Smooth muscle cell (in vitro differentiated cells): ENCODE measurements around the gene ANKS3. TPM values are rescaled to one million over a fixed set of nuclear protein-coding genes. Genes with fewer than 3 reads are reported as not detected.

Source experiments
- DNase-seq: peaks from one replicate; lab custom pipeline; 2025; ENCODE audit not compliant: unreplicated experiment; lab: John Stamatoyannopoulos, UW
- H2AFZ ChIP-seq: fragments of 200-600 bp; sonication (generic); 2 replicates; pipeline ENCODE4 v1.6.0; 2016; ENCODE audit warnings: antibody characterized with exemption, low read depth, mild to moderate bottlenecking
- H3F3A ChIP-seq: fragments of 200-600 bp; sonication (generic); 2 replicates; pipeline ENCODE4 v1.6.0; 2017; ENCODE audit warnings: antibody characterized with exemption, low read depth
- H3K27ac ChIP-seq: fragments of 200-600 bp; sonication (generic); 2 replicates; pipeline ENCODE4 v1.5.1; 2016; ENCODE audit warnings: low read depth, mild to moderate bottlenecking
- H3K27me3 ChIP-seq: fragments of 200-600 bp; sonication (generic); 2 replicates; pipeline ENCODE4 v1.6.1; 2016; ENCODE audit warnings: low read depth, mild to moderate bottlenecking
- H3K36me3 ChIP-seq: fragments of 200-600 bp; sonication (generic); 2 replicates; pipeline ENCODE4 v1.5.1; 2016; ENCODE audit warnings: low read depth
- H3K4me1 ChIP-seq: fragments of 200-600 bp; sonication (generic); 2 replicates; pipeline ENCODE4 v1.5.1; 2016; ENCODE audit warnings: low read depth
- H3K4me2 ChIP-seq: fragments of 200-600 bp; sonication (generic); 2 replicates; pipeline ENCODE4 v1.6.0; 2016; ENCODE audit warnings: mild to moderate bottlenecking
- H3K4me3 ChIP-seq: fragments of 200-600 bp; sonication (generic); 2 replicates; pipeline ENCODE4 v1.5.1; 2016; ENCODE audit warnings: mild to moderate bottlenecking
- H3K79me2 ChIP-seq: fragments of 200-600 bp; sonication (generic); 2 replicates; pipeline ENCODE4 v1.6.0; 2016; ENCODE audit warnings: low read depth, mild to moderate bottlenecking
- H3K9ac ChIP-seq: fragments of 200-600 bp; sonication (generic); 2 replicates; pipeline ENCODE4 v1.6.0; 2016; ENCODE audit warnings: low read depth
- H3K9me3 ChIP-seq: fragments of 200-600 bp; sonication (generic); replicated peaks from 2 replicates; pipeline ENCODE4 v1.5.1; 2016; ENCODE audit warnings: low read depth
- H4K20me1 ChIP-seq: fragments of 200-600 bp; sonication (generic); 2 replicates; pipeline ENCODE4 v1.6.0; 2016; ENCODE audit warnings: low read depth
- CTCF ChIP-seq: fragments of 200-600 bp; sonication (generic); IDR thresholded peaks from 2 replicates; pipeline ENCODE4 v1.5.1; 2017; ENCODE audit warnings: borderline replicate concordance, mild to moderate bottlenecking, antibody characterized with exemption; ENCODE audit not compliant: insufficient read depth, poor library complexity, severe bottlenecking
- WGBS: methylation state at CpG from one replicate; pipeline ENCODE4 v1.1.7; 2016; ENCODE audit warnings: low lambda C conversion rate; 5-methylcytosine and 5-hydroxymethylcytosine counted together
- polyA plus RNA-seq: library from polyadenylated mRNA; unstranded; fragments of >200 nt; fragmentation: Nextera tagmentation; extraction: Ambion mirVana; gene quantifications from 2 replicates; pipeline ENCODE4 v1.2.1, GENCODE V29; 2016
- total RNA-seq: library from RNA; depleted of rRNA; stranded (reverse); fragments of >200 nt; gene quantifications from 2 replicates; pipeline ENCODE4 v1.2.3, GENCODE V29; 2014

ANKS3 gene
- total and polyA plus RNA-seq, 2 experiments from 2014 or later: 15.3 to 15.6 TPM

GRCh38 chr16:4767872-4768548 lies 33.9 kb upstream of the ANKS3 start:
- H3F3A ChIP-seq: peaks cover 9% of the 10 kb centered on the region
- H3K27me3 ChIP-seq: no peaks in the 10 kb centered on the region
- peak overlapping the region; percentile 12 for H3K9ac ChIP-seq
- no peak for TF ChIP-seq CTCF
- H3K36me3 ChIP-seq: no peaks in the 10 kb centered on the region
- H4K20me1 ChIP-seq: no peaks in the 10 kb centered on the region
- H3K4me2 ChIP-seq: peak overlapping the region; percentile 98
- peaks cover 14% of the 10 kb centered on the region for H3K4me1 ChIP-seq
- peak overlapping the region; percentile 54 for H3K27ac ChIP-seq
- peak overlapping the region; percentile 57 for H3K4me3 ChIP-seq
- peak overlapping the region; percentile 67 for H2AFZ ChIP-seq
- peaks cover 23% of the 10 kb centered on the region for H3K79me2 ChIP-seq
- H3K9me3 ChIP-seq: no peaks in the 10 kb centered on the region
- 71% methylated on average over 17 of the region's 17 CpGs for WGBS
- DNase-seq: no peak

- no peak for TF ChIP-seq CTCF
- Histone ChIP-seq H3K4me3 (peak within 1 kb of the TSS; percentile 99), H3K79me2 (peaks cover 23% of the 10 kb centered on the region), H3K4me1 (peaks cover 14% of the 10 kb centered on the region), H3K9me3 (no peaks in the 10 kb centered on the region), H3K27me3 (no peaks in the 10 kb centered on the region), H3K27ac (peak within 1 kb of the TSS; percentile 69), H4K20me1 (no peaks in the 10 kb centered on the region), H3F3A (peaks cover 9% of the 10 kb centered on the region), H2AFZ (peak within 1 kb of the TSS; percentile 99), H3K9ac (peak within 1 kb of the TSS; percentile 95), H3K36me3 (no peaks in the 10 kb centered on the region), H3K4me2 (peak within 1 kb of the TSS; percentile 98)
- WGBS: 6% methylated on average over 72 of the region's 72 CpGs
- DNase-seq: peak; percentile 88
Observed at GRCh38 chr16:4766875-4767628, 33.0 kb upstream of the ANKS3 start, which contains the start of gene ZNF500. Gene ZNF500, minus strand, starts transcription at chr16:4767162. Its CDS starts 1,184 bp downstream, at chr16:4765978.

- H4K20me1 ChIP-seq: no peaks in the 10 kb centered on the region
- TF ChIP-seq CTCF: no peak
- H3K27ac ChIP-seq: no peak overlapping the region
- H2AFZ ChIP-seq: no peak overlapping the region
- H3K4me1 ChIP-seq: peaks cover 14% of the 10 kb centered on the region
- peak overlapping the region; percentile 98 for H3K4me2 ChIP-seq
- WGBS: 88% methylated on average over 26 of the region's 26 CpGs
- no peak for DNase-seq
- H3K79me2 ChIP-seq: peaks cover 23% of the 10 kb centered on the region
- H3K4me3 ChIP-seq: peak overlapping the region; percentile 99
- H3K27me3 ChIP-seq: no peaks in the 10 kb centered on the region
- H3K9ac ChIP-seq: peak overlapping the region; percentile 95
- no peaks in the 10 kb centered on the region for H3K9me3 ChIP-seq
- no peaks in the 10 kb centered on the region for H3K36me3 ChIP-seq
- H3F3A ChIP-seq: peaks cover 9% of the 10 kb centered on the region
Observed at GRCh38 chr16:4765511-4766474, 31.7 kb upstream of the ANKS3 start.
